Eye (tissue), 1 donor: Measurements from ENCODE around the gene TMEM131.
"Not testable (repeated sequence)": the region's sequence is repeated elsewhere in the genome, so short reads cannot be mapped to it uniquely, and the experiment has no call there.

Source experiments
- DNase-seq: peaks from one replicate; pipeline ENCODE4 v3.0.0-alpha.2; 2015

TMEM131 gene

DNA sequence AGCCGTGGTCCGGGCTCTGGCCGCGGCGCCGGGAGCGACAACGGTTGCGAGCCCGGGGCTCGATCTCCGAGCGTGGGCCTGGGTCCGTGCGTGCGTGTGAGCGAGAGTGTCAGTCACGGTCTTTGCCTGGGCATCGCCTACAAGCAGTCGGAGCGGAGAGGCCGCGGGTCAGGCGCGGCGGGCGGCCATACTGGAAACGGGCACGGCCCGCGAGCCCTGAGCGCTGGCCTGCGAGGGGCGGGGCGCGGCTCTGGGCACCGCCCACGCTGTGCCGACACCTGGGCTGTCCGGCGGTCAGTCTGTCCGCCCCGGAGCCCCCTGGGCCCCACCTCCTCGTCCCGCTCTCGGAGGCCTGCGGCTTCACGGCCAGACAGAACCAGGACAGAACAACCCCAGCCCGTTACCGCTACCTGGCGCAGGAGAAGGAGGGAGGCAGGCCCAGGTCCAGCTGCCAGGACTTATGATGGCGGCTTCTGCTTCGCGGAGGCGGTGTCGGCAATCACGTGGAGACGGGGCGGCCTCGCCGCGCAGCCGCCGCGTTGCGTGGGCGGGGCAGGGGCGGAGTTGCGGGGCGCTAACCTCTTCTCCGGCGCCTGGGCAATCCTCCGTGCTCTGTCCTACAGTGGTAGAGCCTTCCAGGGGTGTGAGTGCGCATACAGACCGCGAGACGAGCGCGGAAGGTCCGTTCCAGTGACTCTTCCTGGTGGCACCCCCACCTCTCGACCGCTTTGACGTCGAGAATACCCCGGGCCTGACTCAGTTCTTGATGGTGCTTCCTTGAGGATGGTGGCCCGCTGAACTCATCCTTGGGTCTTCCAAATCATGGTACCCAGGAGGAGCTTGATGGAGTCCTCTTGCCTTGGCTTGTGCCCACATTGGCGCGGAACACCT lies at the start of gene TMEM131:
TMEM131 (minus strand) TSS at position 215 of the 891 bp plus-strand sequence. CDS start 286 bp downstream, outside the sequence.
- peak; percentile 98 for DNase-seq

DNA sequence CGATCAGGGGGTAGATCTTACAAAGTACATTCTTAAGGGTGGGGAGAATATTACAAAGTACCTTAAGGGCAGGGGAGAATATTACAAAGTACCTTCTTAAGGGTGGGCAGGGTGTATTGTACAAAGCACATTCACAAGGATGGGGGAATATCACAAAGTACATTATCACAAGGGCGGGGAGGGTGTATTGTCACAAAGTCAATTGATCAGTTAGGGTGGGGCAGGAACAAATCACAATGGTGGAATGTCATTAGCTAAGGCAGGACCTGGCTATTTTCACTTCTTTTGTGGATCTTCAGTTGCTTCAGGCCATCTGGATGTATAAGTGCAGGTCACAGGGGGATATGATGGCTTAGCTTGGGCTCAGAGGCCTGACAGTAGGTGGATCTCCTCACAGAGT lies 49.0 kb upstream of the TMEM131 start:
- DNase-seq = not testable (repeated sequence)

- DNase-seq = no peak
Measured at GRCh38 chr2:98043101-98043500, 47.4 kb upstream of the TMEM131 start.

DNA sequence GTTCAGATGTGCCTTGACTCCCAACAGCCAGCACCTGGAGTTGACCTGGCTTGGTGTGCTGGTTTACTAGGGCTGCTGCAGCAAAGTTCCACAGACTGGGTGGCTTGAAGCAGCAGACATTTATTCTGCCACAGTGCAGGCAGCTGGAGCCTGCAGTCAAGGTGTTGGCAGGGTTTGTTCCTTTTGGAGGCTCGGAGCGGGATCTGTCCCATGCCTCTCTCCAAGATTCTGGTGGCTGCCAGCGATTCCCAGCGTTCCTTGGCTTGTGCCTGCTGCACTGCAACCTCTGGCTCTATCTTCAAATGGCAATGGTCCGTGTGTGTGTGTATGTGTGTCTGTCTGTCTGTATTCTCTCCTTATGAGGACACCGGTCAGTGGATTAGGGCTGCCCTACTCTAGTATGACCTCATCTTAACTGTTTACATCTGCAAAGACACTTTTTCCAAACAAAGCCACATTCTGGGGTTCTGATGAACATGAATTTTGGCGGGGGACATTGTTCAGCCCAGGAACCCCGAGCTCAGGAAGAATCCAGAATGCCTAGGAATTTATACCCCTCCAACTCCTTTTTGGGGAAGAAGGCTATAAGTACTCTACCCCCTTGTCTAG lies 44.7 kb upstream of the TMEM131 start:
- DNase-seq = no peak

GRCh38 chr2:98039085-98039756 lies 43.5 kb upstream of the TMEM131 start:
- no peak for DNase-seq

DNA sequence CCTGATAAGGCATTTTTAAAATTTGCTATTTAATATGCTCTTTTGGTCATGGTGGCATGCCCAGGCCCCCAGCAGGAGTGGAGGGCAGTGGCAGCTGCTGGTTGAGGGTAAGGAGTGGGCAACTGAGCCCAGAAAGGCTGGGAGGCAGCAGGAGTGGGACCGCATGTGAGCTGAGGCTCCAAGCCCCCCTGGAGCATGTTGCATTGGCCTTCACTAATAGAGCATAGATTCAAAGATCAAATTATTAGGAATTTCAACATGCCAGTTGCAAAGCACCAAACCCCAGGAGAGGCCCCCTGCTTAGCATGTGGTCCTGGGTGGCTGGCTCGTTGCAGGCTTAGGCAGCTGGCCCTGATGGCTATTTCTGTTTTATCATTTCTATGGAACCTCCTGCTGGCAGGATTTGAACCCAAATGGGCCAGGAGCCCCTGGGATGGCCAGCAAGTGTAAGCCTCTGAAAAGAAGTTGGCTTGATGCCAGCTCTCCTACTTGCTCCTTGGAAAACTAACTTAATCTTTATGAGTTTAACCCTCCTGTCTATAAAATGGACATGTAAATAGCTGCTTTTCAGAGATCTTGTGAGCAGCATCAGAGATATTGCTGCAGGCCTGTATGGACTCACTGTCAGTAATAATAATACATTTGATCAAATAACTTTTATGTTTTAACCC lies 42.1 kb upstream of the TMEM131 start:
- DNase-seq = no peak

GRCh38 chr2:98037206-98037605 lies 41.5 kb upstream of the TMEM131 start:
- no peak for DNase-seq

- DNase-seq = peak; percentile 9
Measured at GRCh38 chr2:98036349-98037000, 40.7 kb upstream of the TMEM131 start.

GRCh38 chr2:98034745-98035144 lies 39.0 kb upstream of the TMEM131 start:
- DNase-seq = no peak

- no peak for DNase-seq
Measured at GRCh38 chr2:98032086-98032485, 36.3 kb upstream of the TMEM131 start.

DNA sequence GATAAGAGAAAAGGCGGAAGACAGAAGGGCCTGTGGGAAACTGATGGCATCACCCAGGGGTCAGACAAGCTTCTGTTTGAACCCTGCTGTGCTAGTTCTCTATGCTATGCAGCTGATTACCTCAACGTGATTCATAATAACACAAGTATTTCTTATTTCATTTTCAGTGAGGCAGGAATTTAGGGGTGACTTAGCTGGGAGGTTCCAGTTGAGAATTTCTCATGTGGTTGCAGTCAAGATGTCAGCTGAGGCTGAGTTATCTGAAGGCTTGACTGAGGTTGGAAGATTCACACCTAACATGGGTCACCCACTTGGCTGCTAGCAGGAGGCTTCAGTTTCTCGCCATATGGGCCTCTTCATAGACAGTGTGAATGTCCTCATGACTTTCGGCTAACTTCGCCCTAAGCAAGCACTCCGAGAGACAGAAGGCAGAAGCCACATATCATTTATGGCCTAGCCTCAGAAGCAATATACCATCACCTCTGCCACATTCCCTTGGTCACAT lies 34.0 kb upstream of the TMEM131 start:
- no peak for DNase-seq

DNA sequence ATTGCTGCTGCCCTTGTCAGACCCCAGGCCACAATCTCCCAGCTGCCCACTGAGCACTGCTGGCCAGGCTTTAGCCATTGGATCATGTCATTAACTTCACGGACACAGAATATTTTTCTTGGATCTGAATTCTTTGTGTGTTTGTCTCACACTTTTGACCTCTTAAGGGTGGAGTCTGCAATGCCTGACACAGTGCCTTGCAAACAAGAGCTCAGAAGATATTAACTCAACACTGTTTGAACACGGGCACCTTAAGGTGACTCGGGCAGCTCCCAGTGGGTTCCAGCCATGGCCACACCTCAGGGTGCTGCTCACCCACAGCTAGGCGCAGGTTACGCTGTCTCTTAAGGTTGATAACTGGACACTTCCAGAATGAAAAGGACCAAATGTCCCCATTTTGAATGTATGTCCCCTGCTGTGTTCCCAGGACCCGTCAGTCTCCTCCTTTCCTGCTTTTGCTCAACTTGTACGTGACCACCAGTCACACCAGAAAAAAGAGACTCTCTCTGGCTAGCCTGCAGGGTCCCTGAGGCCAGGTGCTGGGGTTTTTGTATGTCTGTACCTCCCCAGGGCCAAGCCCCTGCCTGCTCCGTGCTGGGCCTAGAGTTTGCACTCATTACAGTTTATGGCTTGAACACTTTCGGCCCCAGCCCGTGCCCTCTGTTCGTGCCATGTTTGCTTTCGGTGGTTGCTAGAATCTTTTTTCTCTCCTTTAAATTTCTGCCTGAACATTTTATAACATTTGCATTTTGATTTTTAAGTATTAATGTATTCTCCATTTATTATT lies 33.4 kb upstream of the TMEM131 start:
- no peak for DNase-seq

DNA sequence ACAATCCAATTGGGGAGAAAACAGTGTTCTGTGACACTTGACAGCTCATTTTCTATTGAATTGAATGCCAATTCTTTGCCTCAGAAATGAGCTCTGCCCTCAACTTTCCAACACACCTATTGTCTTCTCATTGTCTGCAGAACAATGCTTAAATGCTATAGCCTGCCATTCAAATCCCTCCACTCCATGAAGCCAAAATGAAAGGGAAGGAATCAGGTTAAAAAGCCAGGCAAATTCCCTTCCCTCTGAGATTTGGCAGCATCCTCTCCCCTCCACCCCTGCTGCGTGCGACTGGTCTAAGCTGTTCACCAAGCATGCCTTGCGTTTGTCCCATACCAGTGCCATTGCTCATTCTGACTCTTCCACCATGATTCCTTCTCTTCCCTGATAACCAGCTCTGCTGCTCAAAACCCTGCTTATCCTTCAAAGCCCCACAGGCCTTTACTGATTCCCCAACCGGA lies 32.4 kb upstream of the TMEM131 start:
- no peak for DNase-seq

DNA sequence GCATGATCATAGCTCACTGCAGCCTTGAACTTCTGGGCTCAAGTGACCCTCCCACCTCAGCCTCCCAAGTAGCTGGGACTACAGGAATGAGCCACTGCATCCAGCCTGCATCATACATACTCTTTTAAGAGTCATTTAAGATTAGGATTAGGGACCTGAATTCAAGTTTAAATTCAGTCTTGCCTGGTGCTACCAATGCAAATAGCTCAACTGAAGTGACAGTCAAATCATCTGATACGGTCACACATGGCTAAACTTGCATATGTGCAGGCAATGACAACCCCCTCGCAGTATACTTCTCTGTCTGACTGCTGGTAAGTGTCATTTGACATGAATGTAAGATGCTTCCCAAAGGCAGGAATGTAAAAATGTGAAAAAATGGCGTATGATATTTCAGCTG lies 31.8 kb upstream of the TMEM131 start:
- no peak for DNase-seq

- DNase-seq = no peak
Measured at GRCh38 chr2:98026927-98027522, 31.3 kb upstream of the TMEM131 start.

- no peak for DNase-seq
Measured at GRCh38 chr2:98026292-98026691, 30.5 kb upstream of the TMEM131 start.

DNA sequence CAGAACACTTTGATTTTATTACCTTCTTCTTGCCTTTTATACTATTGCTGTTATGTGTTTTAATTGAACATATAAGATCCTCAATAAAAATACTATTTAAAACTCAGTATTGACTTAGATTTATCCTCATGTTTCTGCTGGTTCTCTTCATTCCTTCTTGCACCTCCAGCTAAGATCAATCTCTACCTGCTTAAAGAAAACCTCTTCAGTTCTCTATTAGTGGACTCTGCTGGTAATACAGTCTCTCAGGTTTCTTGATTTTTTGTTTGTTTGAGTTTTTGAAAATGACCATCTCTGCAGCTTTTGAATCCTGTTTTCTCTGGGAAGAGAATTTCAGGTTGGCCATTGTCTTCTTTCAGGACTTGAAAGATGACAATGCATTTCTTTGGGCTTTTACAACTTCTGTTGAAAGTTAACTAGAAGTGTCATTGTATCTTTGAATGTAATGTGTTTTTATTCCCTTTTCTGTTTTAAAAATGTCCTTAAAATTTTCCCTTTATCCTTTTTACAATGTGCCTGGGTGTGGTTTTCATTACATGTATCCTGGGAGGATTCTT lies 29.8 kb upstream of the TMEM131 start:
- DNase-seq = no peak

DNA sequence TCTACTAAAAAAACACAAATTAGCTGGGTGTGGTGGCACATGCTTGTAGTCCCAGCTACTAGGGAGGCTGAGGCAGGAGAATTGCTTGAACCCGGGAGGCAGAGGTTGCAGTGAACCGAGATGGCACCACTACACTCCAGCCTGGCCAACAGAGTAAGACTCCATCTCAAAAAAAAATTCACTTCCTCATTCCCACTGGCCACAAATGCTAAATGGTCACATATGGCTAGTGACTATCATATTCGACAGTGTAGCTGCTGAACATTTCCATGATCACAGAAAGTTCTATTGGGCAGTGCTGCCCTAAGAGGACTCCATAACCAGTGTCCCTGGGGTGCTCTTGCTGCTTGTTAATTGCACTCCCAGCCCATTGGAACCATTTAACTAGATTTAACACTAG lies 26.3 kb upstream of the TMEM131 start:
- DNase-seq = not testable (repeated sequence)

DNA sequence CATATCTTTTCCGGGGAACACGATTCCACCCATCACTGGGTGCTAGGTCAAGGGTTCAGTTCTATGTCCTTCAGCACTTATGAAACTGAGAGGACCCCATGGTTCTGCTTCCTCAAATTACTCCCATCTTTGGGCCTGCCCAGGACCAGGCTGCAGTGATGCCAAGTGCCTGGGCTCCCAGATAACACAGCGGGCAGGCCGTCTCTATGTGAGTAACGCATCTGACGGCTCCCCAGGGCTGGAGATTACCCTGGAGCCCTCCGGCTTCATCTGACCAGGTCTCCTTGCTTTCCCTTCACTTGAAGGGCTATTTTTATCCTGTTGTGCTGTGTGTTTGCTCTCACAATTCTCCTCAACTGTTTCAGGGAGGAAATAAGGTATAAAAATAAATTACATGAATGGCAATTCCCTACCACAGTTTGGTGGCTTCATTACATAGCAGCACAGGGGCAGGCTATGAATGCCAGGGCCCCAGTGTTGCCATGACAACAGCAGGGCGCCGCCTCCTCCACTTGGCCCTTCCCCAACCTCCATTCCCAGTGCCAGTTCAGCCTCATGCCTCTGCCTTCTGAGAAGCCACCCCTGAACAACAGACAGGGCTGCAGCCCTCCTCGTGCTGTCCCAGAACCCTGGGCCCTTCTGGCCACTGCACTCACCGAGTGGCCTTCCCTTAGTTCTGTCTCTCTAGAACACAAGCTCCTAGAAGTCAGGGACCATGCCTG lies 25.4 kb upstream of the TMEM131 start:
- DNase-seq = no peak

DNA sequence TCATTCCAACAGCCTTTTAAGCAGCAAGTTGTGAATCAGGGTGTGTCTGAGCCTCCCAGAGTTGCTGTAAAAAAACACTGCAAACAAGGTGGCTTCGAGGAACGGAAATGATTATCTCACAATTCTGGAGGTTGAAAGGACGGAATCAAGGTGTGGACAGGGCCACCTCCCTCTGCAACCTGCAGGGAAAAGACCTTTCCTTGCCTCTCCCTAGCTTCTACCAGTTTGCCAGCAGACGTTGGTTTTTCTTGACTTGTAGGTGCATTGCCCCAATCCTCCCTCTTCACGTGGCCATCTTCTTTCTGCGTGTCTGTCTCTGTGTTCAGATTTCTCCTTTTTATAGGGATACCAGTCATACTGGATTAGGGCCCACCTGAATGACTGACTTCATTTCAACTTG lies 24.8 kb upstream of the TMEM131 start:
- no peak for DNase-seq
